SK-N-SH treated with all-trans-retinoic acid at 6 μM for 48 hours (cell line): ENCODE results near the gene PCDH9.

ENCODE experiments used
- ATAC-seq: fragments of 200-7000 bp; cut with Tn5 transposase; 3 replicates; pipeline ENCODE4 v1.9.1; 2020; ENCODE audit warnings: mild to moderate bottlenecking, moderate library complexity
- ARNTL ChIP-seq: fragments of 450-650 bp; formaldehyde crosslinking; IDR thresholded peaks from 2 replicates; pipeline ENCODE4 v1.5.0; 2020; ENCODE audit warnings: low read depth, mild to moderate bottlenecking, moderate library complexity, borderline replicate concordance
- BACH2 ChIP-seq: fragments of 250-450 bp; sonication (Bioruptor Pico); IDR thresholded peaks from 2 replicates; pipeline ENCODE4 v1.9.0; 2021; ENCODE audit warnings: mild to moderate bottlenecking, borderline replicate concordance
- CSDC2 ChIP-seq: fragments of 250-450 bp; sonication (Bioruptor Pico); IDR thresholded peaks from 2 replicates; pipeline ENCODE4 v1.5.0; 2020; ENCODE audit warnings: mild to moderate bottlenecking, moderate library complexity
- ESRRG ChIP-seq: fragments of 250-450 bp; sonication (Bioruptor Pico); IDR thresholded peaks from 2 replicates; pipeline ENCODE4 v1.6.1; 2021; ENCODE audit warnings: mild to moderate bottlenecking
- GLIS3 ChIP-seq: fragments of 250-450 bp; sonication (Bioruptor Pico); IDR thresholded peaks from 2 replicates; pipeline ENCODE4 v1.5.0; 2020; ENCODE audit warnings: mild to moderate bottlenecking, moderate library complexity
- ISL1 ChIP-seq: fragments of 250-450 bp; sonication (Bioruptor Pico); IDR thresholded peaks from 2 replicates; pipeline ENCODE4 v2.1.2; 2022; ENCODE audit warnings: mild to moderate bottlenecking, moderate library complexity
- OSR1 ChIP-seq: fragments of 250-450 bp; sonication (Bioruptor Pico); IDR thresholded peaks from 2 replicates; pipeline ENCODE4 v1.8.0; 2022; ENCODE audit warnings: moderate library complexity, mild to moderate bottlenecking, inconsistent platforms
- PATZ1 ChIP-seq: fragments of 250-450 bp; sonication (Bioruptor Pico); IDR thresholded peaks from 2 replicates; pipeline ENCODE4 v1.8.0; 2020; ENCODE audit warnings: mild to moderate bottlenecking, moderate library complexity, borderline replicate concordance
- POU6F1 ChIP-seq: fragments of 250-450 bp; sonication (Bioruptor Pico); IDR thresholded peaks from 2 replicates; pipeline ENCODE4 v1.8.0; 2021; ENCODE audit warnings: low read depth, mild to moderate bottlenecking, moderate library complexity, borderline replicate concordance
- PPARA ChIP-seq: fragments of 250-450 bp; sonication (Bioruptor Pico); IDR thresholded peaks from 2 replicates; pipeline ENCODE4 v1.5.0; 2020; ENCODE audit warnings: mild to moderate bottlenecking, borderline replicate concordance
- RARB ChIP-seq: fragments of 250-450 bp; sonication (Bioruptor Pico); IDR thresholded peaks from 2 replicates; pipeline ENCODE4 v1.8.0; 2021; ENCODE audit warnings: mild to moderate bottlenecking, moderate library complexity
- SNAI2 ChIP-seq: fragments of 250-450 bp; sonication (Bioruptor Pico); IDR thresholded peaks from 2 replicates; pipeline ENCODE4 v1.5.0; 2020; ENCODE audit warnings: mild to moderate bottlenecking, moderate library complexity
- TCF4 ChIP-seq: fragments of 250-450 bp; sonication (Bioruptor Pico); IDR thresholded peaks from 2 replicates; pipeline ENCODE4 v1.8.0; 2021; ENCODE audit warnings: mild to moderate bottlenecking, moderate library complexity, borderline replicate concordance
- TOX ChIP-seq: fragments of 250-450 bp; sonication (Bioruptor Pico); IDR thresholded peaks from 2 replicates; pipeline ENCODE4 v1.8.0; 2021; ENCODE audit warnings: mild to moderate bottlenecking, moderate library complexity, borderline replicate concordance
- TSHZ2 ChIP-seq: fragments of 250-450 bp; sonication (Bioruptor Pico); IDR thresholded peaks from 2 replicates; pipeline ENCODE4 v1.5.0; 2020; ENCODE audit warnings: mild to moderate bottlenecking, moderate library complexity
- ZC3H10 ChIP-seq: fragments of 250-450 bp; sonication (Bioruptor Pico); IDR thresholded peaks from 2 replicates; pipeline ENCODE4 v1.5.1; 2021; ENCODE audit warnings: mild to moderate bottlenecking, moderate library complexity
- ZFP3 ChIP-seq: fragments of 250-450 bp; sonication (Bioruptor Pico); IDR thresholded peaks from 2 replicates; pipeline ENCODE4 v1.5.0; 2020; ENCODE audit warnings: mild to moderate bottlenecking, moderate library complexity
- ZFP30 ChIP-seq: fragments of 450-650 bp; formaldehyde crosslinking; IDR thresholded peaks from 2 replicates; pipeline ENCODE4 v1.5.0; 2022; ENCODE audit warnings: mild to moderate bottlenecking, moderate library complexity
- ZNF565 ChIP-seq: fragments of 450-650 bp; formaldehyde crosslinking; conservative IDR thresholded peaks from 2 replicates; pipeline ENCODE4 v1.5.0; 2020; ENCODE audit warnings: low read depth, mild to moderate bottlenecking, moderate library complexity
- ZNF70 ChIP-seq: fragments of 450-650 bp; formaldehyde crosslinking; IDR thresholded peaks from 2 replicates; pipeline ENCODE4 v1.5.0; 2020; ENCODE audit warnings: mild to moderate bottlenecking, moderate library complexity
- ZNF8 ChIP-seq: fragments of 450-650 bp; formaldehyde crosslinking; IDR thresholded peaks from 2 replicates; pipeline ENCODE4 v1.5.0; 2020; ENCODE audit warnings: mild to moderate bottlenecking, moderate library complexity
- TF ChIP-seq, protein P1 (sequence below): fragments of 250-450 bp; sonication (Bioruptor Pico); IDR thresholded peaks from 2 replicates; pipeline ENCODE4 v1.5.1; 2020; ENCODE audit warnings: low read depth, mild to moderate bottlenecking, moderate library complexity

PCDH9 gene

DNA sequence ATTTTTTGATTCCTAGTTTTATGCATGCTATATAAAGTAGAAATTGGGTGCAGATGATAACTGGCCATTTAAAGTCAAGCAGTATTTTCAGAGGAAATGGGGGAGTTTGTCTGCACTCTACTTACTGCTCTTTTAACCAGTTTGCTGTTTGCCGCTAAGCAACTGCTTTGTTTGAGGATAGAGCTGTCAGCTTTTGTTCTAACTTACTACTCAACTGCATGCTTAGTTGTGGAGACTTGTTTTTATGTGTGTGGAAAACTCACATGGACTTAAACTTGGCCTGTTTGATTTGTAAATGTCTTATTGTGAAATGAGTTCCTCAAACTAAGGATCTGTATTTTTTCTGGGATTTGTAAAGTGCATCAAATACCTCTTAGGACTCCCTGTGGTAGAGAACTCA is 591.1 kb downstream of the PCDH9 start:
- no peak for ATAC-seq
- TF ChIP-seq PPARA (CRISPR knock-in tag) (no peak), GLIS3 (no peak), ESRRG (no peak), ARNTL (no peak), TSHZ2 (CRISPR knock-in tag) (no peak), ZFP3 (no peak)

DNA sequence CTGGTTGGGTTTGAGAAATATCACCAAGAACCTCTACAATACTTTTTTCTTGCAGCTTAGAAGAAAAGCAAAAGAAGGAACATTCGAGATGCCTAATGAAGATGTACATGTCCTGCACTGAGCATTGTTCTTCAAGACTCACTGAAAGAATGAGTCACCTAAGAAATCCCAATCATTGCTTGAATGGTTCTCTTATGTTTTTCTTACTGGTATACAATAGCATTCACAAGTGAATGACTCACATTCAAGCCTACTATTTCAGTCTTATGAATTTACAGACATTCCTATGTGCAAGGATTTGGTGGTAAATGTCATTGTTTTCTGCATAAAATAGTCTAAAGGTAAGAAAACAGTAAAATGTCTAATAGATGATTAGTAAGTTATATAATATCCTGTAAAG is 594.6 kb downstream of the PCDH9 start:
- peak; percentile 100 for ATAC-seq
- 0 out of 2 replicates have a peak, but pooled peaks have one; percentile 20 for TF ChIP-seq TOX (CRISPR knock-in tag)
- TF ChIP-seq TCF4 (CRISPR knock-in tag): no peak

DNA sequence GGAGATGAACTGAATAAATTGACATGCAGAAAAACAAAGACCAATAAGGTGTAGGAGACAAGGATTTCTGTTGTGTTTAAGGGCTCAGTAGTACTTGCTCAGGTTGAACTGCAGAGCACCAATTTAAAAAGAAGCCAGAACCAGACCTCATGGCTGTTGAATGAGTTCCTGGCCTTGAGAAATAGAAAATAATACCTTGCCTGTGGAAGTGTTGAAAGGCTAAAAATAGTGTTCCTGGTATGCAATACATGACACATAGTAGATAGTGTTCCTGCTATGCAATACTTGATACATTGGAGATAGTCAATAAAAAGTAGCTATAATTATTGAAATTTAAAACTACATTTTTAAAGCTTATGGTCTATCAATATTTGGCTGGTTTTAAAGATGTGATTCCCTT is 595.8 kb downstream of the PCDH9 start:
- ATAC-seq: no peak
- TF ChIP-seq POU6F1 (CRISPR knock-in tag) (no peak), ZC3H10 (CRISPR knock-in tag) (no peak), ZFP30 (CRISPR knock-in tag) (no peak), CSDC2 (CRISPR knock-in tag) (no peak), TOX (CRISPR knock-in tag) (no peak)

DNA sequence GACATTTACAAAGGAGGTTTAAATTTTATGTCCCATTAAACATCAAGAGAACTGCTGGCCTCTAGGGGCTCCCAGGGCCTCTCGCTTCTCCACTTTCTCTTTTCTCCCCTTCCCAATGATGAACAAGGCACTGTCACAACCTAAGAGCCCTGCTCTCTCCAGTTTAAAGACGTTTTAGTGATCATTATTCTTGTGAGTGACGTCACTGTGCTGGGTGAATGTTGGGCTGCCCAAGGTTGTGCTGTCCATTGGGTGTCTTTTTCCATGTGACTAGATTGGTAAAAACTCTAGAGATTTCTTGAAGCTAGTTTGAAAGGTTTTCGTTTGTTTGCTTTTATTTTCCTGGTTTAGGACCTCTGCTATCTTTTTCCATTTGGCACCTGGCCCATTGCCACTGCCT is 602.6 kb downstream of the PCDH9 start:
- TF ChIP-seq ZNF8 (no peak), ISL1 (no peak), ZNF565 (no peak), SNAI2 (CRISPR knock-in tag) (no peak), POU6F1 (CRISPR knock-in tag) (no peak), TSHZ2 (CRISPR knock-in tag) (no peak), PPARA (CRISPR knock-in tag) (no peak), ESRRG (no peak), ZNF70 (CRISPR knock-in tag) (no peak), RARB (no peak), ARNTL (no peak), TCF4 (CRISPR knock-in tag) (no peak), TOX (CRISPR knock-in tag) (no peak), OSR1 (CRISPR knock-in tag) (no peak), BACH2 (no peak), CSDC2 (CRISPR knock-in tag) (no peak), PATZ1 (CRISPR knock-in tag) (no peak)
- TF ChIP-seq, protein P1, sequence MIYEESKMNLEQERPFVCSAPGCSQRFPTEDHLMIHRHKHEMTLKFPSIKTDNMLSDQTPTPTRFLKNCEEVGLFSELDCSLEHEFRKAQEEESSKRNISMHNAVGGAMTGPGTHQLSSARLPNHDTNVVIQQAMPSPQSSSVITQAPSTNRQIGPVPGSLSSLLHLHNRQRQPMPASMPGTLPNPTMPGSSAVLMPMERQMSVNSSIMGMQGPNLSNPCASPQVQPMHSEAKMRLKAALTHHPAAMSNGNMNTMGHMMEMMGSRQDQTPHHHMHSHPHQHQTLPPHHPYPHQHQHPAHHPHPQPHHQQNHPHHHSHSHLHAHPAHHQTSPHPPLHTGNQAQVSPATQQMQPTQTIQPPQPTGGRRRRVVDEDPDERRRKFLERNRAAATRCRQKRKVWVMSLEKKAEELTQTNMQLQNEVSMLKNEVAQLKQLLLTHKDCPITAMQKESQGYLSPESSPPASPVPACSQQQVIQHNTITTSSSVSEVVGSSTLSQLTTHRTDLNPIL (CRISPR knock-in tag): no peak
- TF ChIP-seq, all 23 proteins: peak for 0
- ATAC-seq: no peak
